Forelimb muscle (tissue), 1 donor: ENCODE results near the gene ALDH3B2. TPM values are rescaled to one million over a fixed set of nuclear protein-coding genes. Genes with fewer than 3 reads are reported as not detected.
"Not testable (repeated sequence)": the region's sequence is repeated elsewhere in the genome, so short reads cannot be mapped to it uniquely, and the experiment has no call there.

Experiments
- DNase-seq: peaks from one replicate; pipeline ENCODE4 v3.0.0-alpha.2; 2013; ENCODE audit warnings: low read depth
- polyA plus RNA-seq: library from polyadenylated mRNA; unstranded; fragments of 120-200 nt; gene quantifications from one replicate; pipeline ENCODE4 v1.2.1, GENCODE V29; 2013; ENCODE audit not compliant: insufficient read length

ALDH3B2 gene
- polyA plus RNA-seq, 1 donor = not detected

- DNase-seq = no peak
Observed at GRCh38 chr11:67631411-67631810, 43.0 kb downstream of the ALDH3B2 start.

GRCh38 chr11:67630943-67631331 is 43.5 kb downstream of the ALDH3B2 start:
- no peak for DNase-seq

DNA sequence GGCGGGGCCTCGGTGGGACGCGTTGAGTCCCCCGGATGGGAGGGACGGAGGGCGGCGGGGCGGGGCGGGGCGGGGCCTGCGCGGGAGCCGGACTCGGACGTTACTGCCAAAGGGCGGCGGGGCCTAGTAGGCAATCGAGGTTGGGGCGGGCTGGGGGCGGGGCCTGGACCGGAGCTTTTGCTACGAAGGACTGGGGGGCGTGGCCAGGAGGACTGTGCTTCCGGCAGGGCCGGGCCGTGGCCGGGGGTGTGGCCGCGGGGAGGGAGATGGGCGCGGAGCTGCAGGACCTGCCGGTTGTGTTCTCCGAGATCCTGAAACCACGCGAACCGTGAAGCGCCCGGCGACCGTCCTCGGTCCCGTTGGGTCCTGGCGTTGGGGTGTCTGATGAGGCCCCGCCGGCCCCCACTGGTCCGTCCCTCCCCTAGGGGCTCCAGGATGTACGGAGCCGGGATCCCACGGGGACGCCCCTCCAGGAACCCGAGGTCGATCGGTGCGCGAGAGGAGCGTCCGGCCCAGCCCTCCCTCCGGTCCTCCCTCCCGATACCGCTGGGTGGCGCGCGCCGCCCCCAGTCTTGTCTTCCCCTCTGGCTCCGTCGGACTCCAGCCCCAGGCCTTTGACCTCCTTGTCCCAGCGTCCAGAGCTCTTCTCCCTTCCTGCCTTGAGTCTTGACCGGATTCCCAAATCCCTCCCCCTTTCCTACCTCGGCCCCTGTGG is 44.0 kb downstream of the ALDH3B2 start:
- peak; percentile 81 for DNase-seq

DNA sequence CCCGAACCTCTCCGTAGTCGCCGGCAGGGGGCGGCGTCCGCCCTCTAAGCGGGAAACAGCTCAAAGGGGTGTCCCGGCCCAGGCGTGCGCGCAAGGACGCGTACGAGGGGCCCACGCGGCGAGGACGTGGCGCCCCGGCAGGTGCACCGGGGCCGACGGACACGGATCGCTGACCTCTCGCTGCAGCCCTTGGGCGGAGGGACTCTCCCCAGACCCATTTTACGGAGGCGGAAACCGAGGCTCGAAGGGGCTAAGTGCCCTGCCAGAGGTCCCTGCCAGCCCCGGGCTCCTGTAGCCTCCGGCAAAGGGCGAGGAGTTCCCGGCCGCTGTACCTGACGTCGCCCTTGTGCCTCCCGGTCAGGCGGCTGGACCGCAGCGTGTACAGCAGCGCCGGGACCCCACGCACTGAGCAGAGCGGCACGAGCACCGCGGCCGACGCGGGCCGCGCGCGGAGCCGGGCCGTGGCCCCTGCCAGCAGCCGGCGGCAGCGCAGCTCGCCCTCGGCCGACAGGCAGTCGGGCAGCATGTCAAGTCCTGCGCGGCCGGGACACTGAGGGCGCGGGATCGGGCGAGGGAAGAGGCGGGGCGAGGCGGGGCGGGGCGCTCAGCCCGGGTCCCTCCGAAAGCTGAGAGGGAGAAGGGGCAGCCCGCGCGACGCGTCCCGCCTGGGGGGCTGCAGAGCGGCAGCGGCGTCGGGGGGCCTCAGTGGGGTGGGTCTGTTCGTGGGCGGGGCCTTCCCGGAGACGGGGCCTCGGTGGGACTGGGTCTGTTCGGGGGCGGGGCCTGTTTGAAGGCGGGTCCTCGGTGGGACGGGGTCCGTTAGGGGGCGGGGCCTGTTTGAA is 44.8 kb downstream of the ALDH3B2 start, which contains the start of gene NUDT8:
TSS of gene NUDT8 (minus strand) at position 552 of the 842 bp plus-strand sequence. CDS start at position 526, 26 bp downstream.
- peak; percentile 26 for DNase-seq

GRCh38 chr11:67628710-67629385 is 45.6 kb downstream of the ALDH3B2 start:
- DNase-seq = no peak

DNA sequence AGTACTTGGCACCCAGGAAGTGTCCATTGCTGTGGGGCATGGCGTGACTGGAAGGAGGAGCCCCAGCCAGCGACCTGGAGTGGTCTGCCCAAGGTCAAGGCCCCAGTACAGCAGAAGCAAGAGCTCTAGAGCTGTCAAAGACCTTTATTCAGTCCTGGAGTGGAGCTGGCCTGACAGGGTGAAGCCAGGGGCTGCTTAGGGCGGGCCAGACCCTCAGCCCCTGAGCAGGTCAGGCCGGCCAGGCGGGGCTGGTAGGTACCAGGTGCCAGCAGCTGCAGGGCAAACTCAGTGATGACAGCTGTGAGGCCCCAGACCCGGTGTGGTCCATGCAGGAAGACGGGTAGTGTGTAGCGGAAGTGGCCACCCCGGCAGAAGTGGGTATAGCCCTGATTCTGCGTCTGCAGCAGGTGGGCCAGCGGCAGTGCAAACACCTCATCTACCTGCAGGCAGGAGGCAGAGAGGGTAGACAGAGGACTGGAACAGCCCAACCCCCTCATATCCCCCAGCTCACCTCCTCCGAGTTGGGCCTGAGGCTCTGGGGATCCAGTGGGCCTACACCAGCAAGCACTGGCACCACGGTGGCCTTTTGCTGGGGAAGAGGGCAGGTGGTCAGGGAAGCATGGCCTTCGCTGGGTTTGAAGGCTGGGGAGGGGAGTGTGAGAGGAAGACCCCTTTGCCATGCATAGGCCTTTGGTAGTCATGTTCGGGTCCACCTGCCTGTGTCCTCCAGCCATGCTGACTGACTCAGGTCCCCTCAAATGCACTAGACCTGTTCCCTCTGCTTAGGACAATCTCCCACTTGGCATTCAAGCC is 46.4 kb downstream of the ALDH3B2 start:
- no peak for DNase-seq

DNA sequence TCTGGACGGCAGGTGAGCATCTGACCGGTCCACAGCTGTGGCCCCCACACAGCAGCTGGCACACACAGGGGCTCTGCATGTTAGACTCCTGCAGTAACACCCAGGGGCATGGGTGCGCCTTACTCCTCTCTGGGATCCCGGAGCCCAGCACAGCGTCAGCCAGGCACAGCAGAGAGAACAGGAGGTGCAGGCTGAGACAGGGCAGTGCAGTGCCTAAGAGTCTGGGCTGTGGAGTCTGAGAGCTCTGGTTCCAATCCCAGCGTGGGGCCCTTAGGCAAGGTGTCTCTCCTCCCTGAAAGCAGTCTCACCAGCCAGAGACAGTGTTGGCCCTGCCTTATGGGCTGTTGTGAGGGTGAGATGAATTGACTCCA is 47.0 kb downstream of the ALDH3B2 start:
- DNase-seq = no peak

DNA sequence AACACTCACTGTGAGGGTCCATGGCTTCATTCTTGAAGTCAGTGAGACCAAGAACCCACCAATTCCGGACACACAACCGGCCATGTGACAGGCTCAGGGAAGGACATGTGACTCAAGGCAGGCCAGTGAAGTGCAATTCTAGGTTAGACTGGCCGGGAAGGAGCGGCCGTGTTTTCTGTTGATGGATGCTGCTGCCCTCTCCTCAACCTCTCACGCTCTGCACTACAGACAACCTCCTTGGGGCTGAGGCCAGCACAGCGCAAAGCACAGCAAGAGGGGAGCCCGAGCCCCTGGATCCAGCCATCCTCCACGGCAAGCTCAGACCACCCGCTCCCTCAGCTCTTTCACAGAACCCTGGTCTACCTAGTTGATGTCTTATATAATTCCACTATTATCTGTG is 47.5 kb downstream of the ALDH3B2 start:
- no peak for DNase-seq

DNA sequence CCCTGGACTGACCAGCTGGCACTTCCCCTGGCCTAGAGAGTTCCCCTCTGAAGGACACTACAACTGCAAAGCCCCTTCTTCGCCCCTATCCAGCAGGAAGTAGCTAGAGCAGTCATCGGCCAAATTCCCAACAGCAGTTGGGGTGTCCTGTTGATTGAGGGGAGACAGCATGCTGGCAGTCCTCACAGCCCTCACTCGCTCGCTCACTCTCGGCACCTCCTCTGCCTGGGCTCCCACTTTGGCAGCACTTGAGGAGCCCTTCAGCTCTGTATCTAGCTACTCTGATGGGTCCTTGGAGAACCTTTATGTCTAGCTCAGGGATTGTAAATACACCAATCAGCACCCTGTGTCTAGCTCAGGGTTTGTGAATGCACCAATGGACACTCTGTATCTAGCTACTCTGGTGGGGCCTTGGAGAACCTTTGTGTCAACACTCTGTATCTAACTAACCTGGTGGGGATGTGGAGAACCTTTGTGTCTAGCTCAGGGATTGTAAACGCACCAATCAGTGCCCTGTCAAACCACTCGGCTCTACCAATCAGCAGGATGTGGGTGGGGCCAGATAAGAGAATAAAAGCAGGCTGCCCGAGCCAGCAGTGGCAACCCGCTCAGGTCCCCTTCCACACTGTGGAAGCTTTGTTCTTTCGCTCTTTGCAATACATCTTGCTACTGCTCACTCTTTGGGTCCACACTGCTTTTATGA is 48.1 kb downstream of the ALDH3B2 start:
- not testable (repeated sequence) for DNase-seq

GRCh38 chr11:67623795-67624194 is 50.6 kb downstream of the ALDH3B2 start:
- DNase-seq = not testable (repeated sequence)

DNA sequence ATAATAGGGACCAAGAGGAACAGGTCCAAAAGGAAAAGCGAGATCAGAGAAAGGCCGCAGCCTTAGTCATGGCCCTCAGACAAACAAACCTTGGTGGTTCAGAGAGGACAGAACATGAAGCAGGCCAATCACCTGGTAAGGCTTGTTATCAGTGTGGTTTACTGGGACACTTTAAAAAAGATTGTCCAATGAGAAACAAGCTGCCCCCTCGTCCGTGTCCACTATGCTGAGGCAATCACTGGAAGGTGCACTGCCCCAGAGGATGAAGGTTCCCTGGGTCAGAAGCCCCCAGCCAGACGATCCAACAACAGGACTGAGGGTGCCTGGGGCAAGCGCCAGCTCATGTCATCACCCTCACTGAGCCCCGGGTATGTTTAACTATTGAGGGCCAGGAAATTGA is 51.5 kb downstream of the ALDH3B2 start:
- DNase-seq = not testable (repeated sequence)

- DNase-seq = not testable (repeated sequence)
Observed at GRCh38 chr11:67621928-67622327, 52.5 kb downstream of the ALDH3B2 start.

- DNase-seq = not testable (repeated sequence)
Observed at GRCh38 chr11:67620621-67621020, 53.8 kb downstream of the ALDH3B2 start.

DNA sequence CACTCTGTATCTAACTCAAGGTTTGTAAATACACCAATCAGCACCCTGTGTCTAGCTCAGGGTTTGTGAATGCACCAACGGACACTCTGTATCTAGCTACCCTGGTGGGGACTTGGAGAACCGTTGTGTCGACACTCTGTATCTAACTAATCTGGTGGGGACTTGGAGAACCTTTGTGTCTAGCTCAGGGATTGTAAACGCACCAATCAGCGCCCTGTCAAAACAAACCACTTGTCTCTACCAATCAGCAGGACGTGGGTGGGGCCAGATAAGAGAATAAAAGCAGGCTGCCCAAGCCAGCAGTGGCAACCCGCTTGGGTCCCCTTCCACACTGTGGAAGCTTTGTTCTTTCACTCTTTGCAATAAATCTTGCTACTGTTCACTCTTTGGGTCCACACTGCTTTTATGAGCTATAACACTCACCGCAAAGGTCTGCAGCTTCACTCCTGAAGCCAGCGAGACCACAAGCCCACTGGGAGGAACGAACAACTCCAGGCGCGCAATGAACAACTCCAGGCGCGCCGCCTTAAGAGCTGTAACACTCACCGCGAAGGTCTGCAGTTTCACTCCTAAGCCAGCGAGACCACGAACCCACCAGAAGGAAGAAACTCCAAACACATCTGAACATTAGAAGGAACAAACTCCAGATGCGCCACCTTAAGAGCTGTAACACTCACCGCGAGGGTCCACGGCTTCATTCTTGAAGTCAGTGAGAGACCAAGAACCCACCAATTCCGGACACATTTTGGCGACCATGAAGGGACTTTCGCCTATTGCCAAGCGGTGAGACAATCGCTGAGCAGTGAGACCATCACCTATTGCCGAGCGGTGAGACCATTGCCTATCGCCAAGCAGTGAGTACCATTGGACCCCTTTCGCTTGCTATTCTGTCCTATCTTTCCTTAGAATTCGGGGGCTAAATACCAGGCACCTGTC is 54.5 kb downstream of the ALDH3B2 start:
- not testable (repeated sequence) for DNase-seq

GRCh38 chr11:67618901-67619659 is 55.3 kb downstream of the ALDH3B2 start:
- DNase-seq = not testable (repeated sequence)

GRCh38 chr11:67617243-67617953 is 57.0 kb downstream of the ALDH3B2 start:
- no peak for DNase-seq

DNA sequence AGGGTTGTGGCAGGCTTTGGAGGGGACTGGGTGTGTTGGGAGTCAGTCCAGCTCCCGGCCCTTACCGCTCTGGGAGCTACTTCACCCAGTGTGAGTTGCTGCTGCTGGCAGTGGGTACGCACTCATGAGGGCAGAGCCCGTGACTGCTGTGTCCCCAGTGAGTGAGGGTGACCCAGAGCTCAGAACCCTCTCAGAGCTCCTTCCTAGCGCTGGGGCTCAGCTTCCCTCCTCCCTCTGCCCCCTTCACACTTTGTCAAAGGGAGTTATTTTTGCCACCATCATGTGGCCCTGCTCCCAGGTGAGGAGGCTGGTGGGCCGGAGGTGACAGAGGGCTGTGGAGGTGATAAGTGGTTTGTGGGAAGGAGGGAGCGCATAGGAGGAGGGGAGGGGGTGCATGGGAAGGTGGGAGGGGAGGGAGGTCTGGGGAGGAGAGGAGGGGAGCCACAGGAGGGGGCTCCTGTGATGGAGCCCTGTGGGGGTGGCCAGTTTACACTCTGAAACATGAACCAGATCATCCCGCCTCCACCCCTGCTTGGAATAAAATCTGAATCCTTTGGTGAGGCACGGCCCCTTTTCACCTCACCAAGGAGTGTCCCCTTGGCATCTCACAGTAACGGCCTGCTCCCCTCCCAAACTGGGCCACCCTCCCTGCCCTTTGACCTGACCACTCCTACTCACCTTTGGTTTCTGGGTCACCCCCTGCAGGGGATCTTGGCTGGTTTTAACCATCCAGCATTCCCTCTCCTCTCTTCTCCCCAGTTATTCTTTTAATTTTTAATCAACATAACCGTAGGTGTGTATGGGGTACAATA is 57.8 kb downstream of the ALDH3B2 start:
- DNase-seq = no peak
